HEK293T (cell line): ENCODE data around the gene PTH2.

Experiments
- BHLHE40 ChIP-seq: fragments of 450-650 bp; IDR thresholded peaks from 2 replicates; pipeline ENCODE4 v1.6.1; 2016; ENCODE audit warnings: mild to moderate bottlenecking, moderate library complexity, borderline replicate concordance
- CTBP1 ChIP-seq: fragments of 450-650 bp; IDR thresholded peaks from 2 replicates; pipeline ENCODE4 v1.6.1; 2016; ENCODE audit warnings: borderline replicate concordance
- FOXK2 ChIP-seq: fragments of 450-650 bp; IDR thresholded peaks from 2 replicates; pipeline ENCODE4 v1.6.1; 2016; ENCODE audit warnings: mild to moderate bottlenecking
- FOXM1 ChIP-seq: fragments of 450-650 bp; IDR thresholded peaks from 2 replicates; pipeline ENCODE4 v1.6.1; 2017; ENCODE audit warnings: mild to moderate bottlenecking, borderline replicate concordance
- LEF1 ChIP-seq: fragments of 450-650 bp; IDR thresholded peaks from 2 replicates; pipeline ENCODE4 v1.6.1; 2017; ENCODE audit warnings: mild to moderate bottlenecking, borderline replicate concordance
- NFRKB ChIP-seq: fragments of 450-650 bp; IDR thresholded peaks from 2 replicates; pipeline ENCODE4 v1.6.1; 2016; ENCODE audit warnings: mild to moderate bottlenecking, moderate library complexity
- SP1 ChIP-seq: fragments of 450-650 bp; IDR thresholded peaks from 2 replicates; pipeline ENCODE4 v1.6.1; 2017
- TARDBP ChIP-seq: fragments of 450-650 bp; IDR thresholded peaks from 2 replicates; pipeline ENCODE4 v1.6.1; 2016
- ZNF384 ChIP-seq: fragments of 450-650 bp; IDR thresholded peaks from 2 replicates; pipeline ENCODE4 v1.6.1; 2016

- no peak for TF ChIP-seq CTBP1
- TF ChIP-seq NFRKB, result no peak
- no peak for TF ChIP-seq ZNF384
- TF ChIP-seq BHLHE40, result no peak
- no peak for TF ChIP-seq FOXM1
- TF ChIP-seq TARDBP, result no peak
- no peak for TF ChIP-seq FOXK2
- TF ChIP-seq LEF1, result no peak
- TF ChIP-seq SP1, result no peak
Measured at GRCh38 chr19:49387936-49388372, 35.3 kb downstream of the PTH2 start, which contains the start of gene KASH5.
